ENCODE data around the gene PATJ.
"Not testable (repeated sequence)": the region's sequence is repeated elsewhere in the genome, so short reads cannot be mapped to it uniquely, and the experiment has no call there.

The PATJ gene

GRCh38 chr1:61941794-61942193, 199.5 kb downstream of the PATJ start:
- DNase-seq (ENCODE audit: extremely low read depth, low read depth), result no peak

GRCh38 chr1:61942856-61943255, 200.6 kb downstream of the PATJ start:
- TF ChIP-seq CTCF (IDR thresholded peaks at IDR 0.05; ENCODE audit: low read depth, low read length), result no peak
- DNase-seq (ENCODE audit: extremely low read depth, low read depth), result no peak

More at GRCh38 chr1:61941794-61942193, 199.5 kb downstream of the PATJ start:
- TF ChIP-seq CTCF (IDR thresholded peaks at IDR 0.05; ENCODE audit: low read depth, low read length), result no peak

- not testable (repeated sequence) for DNase-seq (ENCODE audit: extremely low read depth, low read depth)
Observed at GRCh38 chr1:61948685-61949084, 206.4 kb downstream of the PATJ start.

GRCh38 chr1:61950418-61950817, 208.1 kb downstream of the PATJ start:
- TF ChIP-seq CTCF (IDR thresholded peaks at IDR 0.05; ENCODE audit: low read depth, low read length), result no peak
- no peak for DNase-seq (ENCODE audit: extremely low read depth, low read depth)

GRCh38 chr1:61951731-61952580, 209.7 kb downstream of the PATJ start:
- DNase-seq (ENCODE audit: extremely low read depth, low read depth), result no peak
- TF ChIP-seq CTCF (IDR thresholded peaks at IDR 0.05; ENCODE audit: low read depth, low read length), result no peak

GRCh38 chr1:61952675-61953074, 210.4 kb downstream of the PATJ start:
- TF ChIP-seq CTCF (IDR thresholded peaks at IDR 0.05; ENCODE audit: low read depth, low read length), result no peak
- no peak for DNase-seq (ENCODE audit: extremely low read depth, low read depth)

- TF ChIP-seq CTCF (IDR thresholded peaks at IDR 0.05; ENCODE audit: low read depth, low read length), result no peak
- no peak for DNase-seq (ENCODE audit: extremely low read depth, low read depth)
Observed at GRCh38 chr1:61953076-61953789, 211.0 kb downstream of the PATJ start.

Measured in AG09319 (cell line).